ENCODE measurements around the gene IDH2.

IDH2 gene

GRCh38 chr15:90043530-90044010 is 58.7 kb downstream of the IDH2 start:
- no peak for DNase-seq (ENCODE audit: low read depth)

DNA sequence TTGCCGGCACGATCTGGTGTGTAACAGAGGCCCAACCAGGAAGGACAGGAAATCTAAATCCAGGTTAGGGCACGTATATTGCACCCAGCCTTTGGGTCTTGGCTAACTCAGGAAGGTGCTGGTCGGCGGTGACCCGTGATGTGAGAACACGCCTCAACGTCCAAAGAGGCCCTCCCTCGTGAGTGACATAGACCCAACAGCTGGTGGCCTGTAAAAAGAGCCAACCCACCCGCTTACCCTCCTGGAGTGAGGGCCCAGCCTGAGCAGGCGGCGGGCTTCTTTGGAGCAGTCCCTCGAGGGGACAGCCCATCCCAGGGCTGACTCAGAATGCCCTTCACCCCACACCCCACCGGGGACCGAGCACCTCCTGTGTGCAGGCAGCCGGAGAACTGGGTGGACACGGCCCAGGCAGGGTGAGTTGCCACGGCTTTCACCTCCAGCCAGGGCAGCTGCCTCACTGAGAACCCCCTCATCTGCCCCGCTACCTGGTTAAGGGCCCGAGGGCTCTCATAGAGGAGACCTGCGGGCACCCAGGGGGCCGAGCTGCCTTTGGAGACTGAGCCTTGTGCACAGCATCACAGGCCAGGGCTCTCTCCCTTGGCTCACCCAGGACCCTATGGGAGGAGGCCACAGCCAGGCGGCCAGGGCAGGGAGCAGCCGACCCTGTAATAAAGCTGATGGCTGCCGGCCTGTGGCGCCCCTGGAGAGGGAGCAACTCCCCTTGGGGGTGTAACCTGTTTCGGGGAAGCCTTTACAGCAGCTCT is 59.3 kb downstream of the IDH2 start:
- no peak for DNase-seq (ENCODE audit: low read depth)

GRCh38 chr15:90042356-90042755 is 59.9 kb downstream of the IDH2 start:
- DNase-seq (ENCODE audit: low read depth), result no peak

- DNase-seq (ENCODE audit: low read depth), result no peak
Observed at GRCh38 chr15:90040618-90041017, 61.6 kb downstream of the IDH2 start.

DNA sequence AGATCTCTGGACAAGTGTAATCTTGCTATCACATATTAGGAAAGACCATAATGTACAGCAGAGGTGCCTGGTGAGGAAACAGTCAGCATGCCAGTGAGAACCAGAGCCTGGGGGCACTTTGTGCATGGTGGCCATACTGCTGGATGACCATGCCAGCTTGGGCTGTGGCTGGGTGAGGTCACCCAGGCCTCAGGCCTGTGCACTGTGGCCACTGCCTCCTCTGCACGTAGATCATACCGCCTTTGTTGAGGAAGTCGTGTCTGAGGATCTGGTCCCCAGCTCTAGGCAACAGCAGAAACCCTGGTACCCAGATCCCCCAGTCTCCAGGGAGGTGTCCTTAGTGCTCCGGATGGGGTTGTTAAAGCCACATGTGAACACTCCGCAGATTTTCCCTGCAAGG is 62.3 kb downstream of the IDH2 start:
- DNase-seq (ENCODE audit: low read depth), result no peak

- DNase-seq (ENCODE audit: low read depth), result no peak
Observed at GRCh38 chr15:90038632-90039095, 63.6 kb downstream of the IDH2 start.

GRCh38 chr15:90037961-90038631 is 64.2 kb downstream of the IDH2 start:
- DNase-seq (ENCODE audit: low read depth), result peak; percentile 28

- peak; percentile 77 for DNase-seq (ENCODE audit: low read depth)
Observed at GRCh38 chr15:90037511-90037860, 64.8 kb downstream of the IDH2 start.

- peak; percentile 10 for DNase-seq (ENCODE audit: low read depth)
Observed at GRCh38 chr15:90036806-90037510, 65.3 kb downstream of the IDH2 start.

- no peak for DNase-seq (ENCODE audit: low read depth)
Observed at GRCh38 chr15:90036343-90036742, 65.9 kb downstream of the IDH2 start.

- DNase-seq (ENCODE audit: low read depth), result no peak
Observed at GRCh38 chr15:90035840-90036230, 66.4 kb downstream of the IDH2 start.

DNA sequence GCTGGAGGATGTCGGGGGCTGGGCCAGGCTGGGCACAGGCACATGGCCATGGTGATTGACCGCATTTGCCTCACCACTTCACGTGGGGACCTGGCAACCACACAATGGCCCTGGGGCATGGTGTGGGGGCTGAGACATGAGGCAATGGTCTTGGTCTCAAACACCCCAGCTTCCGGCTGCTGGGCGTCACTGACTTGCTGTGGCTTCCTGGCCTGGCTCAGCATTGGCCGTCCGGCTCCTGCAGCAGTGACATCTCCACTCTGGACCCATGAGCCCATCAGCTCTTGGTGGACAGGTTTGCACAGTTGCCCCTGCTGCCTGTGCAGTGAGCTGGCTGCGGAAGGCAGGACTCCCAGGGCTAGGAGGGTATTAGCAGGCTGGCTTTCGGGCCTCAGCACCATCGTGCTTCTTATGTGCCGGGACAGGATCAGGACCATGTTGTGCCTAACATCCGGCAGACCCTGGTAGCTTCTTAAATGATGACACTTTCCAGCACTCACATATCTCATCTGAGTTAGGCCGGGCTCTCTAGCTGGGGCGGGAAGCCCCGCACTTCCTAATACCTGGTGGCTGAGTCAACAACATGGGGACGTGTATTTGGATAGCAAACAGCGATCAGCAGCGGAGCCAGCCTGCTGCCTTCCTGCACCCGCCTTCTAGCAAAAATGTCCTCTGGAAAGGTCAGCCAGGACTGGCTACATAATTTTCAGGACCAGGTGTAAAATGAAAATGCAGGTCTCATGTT is 67.0 kb downstream of the IDH2 start:
- peak; percentile 85 for DNase-seq (ENCODE audit: low read depth)

DNA sequence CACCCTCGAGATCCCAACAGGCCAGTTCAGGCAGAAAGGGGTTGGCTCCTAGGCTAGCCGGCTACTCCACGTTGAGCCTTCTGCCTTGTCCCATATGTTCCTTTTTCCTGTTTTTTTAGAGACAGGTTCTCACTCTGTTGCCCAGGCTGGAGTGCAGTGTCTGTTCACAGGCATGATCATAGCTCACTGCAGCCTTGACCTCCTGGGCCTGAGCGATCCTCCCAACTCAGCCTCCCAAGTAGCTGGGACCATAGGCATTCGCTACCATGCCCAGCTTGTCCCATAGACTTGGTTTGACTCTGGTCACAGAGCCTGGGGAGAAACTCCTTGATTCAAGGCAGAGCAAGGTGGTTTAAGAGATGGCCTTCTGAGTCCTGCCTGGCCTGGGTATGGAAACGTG is 68.8 kb downstream of the IDH2 start:
- no peak for DNase-seq (ENCODE audit: low read depth)

Data from ELR (cell line).